Parathyroid adenoma (tissue), 2 donors: Measurements from ENCODE around the gene HSD17B8.

Experiments
- H2AFZ ChIP-seq: fragments of 300-600 bp; sonication (generic); one replicate; pipeline ENCODE4 v1.7.0; 2017; ENCODE audit warnings: antibody characterized with exemption, mild to moderate bottlenecking
- H3K27ac ChIP-seq: fragments of 300-600 bp; sonication (generic); one replicate; pipeline ENCODE4 v1.7.0; 2017
- H3K27me3 ChIP-seq: fragments of 300-600 bp; sonication (generic); one replicate; pipeline ENCODE4 v1.7.0; 2017; ENCODE audit warnings: low read length; ENCODE audit not compliant: control insufficient read depth, insufficient read depth
- H3K36me3 ChIP-seq: fragments of 300-600 bp; sonication (generic); one replicate; pipeline ENCODE4 v1.7.0; 2017; ENCODE audit warnings: low read length; ENCODE audit not compliant: control insufficient read depth, insufficient read depth
- H3K4me1 ChIP-seq: fragments of 300-600 bp; sonication (generic); one replicate; pipeline ENCODE4 v1.7.0; 2017; ENCODE audit warnings: control low read depth
- H3K4me2 ChIP-seq: fragments of 300-600 bp; sonication (generic); one replicate; pipeline ENCODE4 v1.7.0; 2017; ENCODE audit warnings: low read length
- H3K4me3 ChIP-seq: fragments of 300-600 bp; sonication (generic); one replicate; pipeline ENCODE4 v1.7.0; 2017; ENCODE audit warnings: low read depth, low read length
- H3K79me2 ChIP-seq: fragments of 300-600 bp; sonication (generic); one replicate; pipeline ENCODE4 v1.7.0; 2017; ENCODE audit warnings: control low read depth
- H3K9ac ChIP-seq: fragments of 300-600 bp; sonication (generic); one replicate; pipeline ENCODE4 v1.7.0; 2017; ENCODE audit warnings: mild to moderate bottlenecking
- H3K9me3 ChIP-seq: fragments of 300-600 bp; sonication (generic); one replicate; pipeline ENCODE4 v1.7.0; 2017; ENCODE audit warnings: low read length; ENCODE audit not compliant: control insufficient read depth
- TF ChIP-seq, protein P1 (sequence below): fragments of 300-600 bp; sonication (generic); IDR thresholded peaks from one replicate; pipeline ENCODE4 v1.7.0; 2017; ENCODE audit warnings: antibody characterized with exemption, mild to moderate bottlenecking
- donor health status: primary hyperparathyroidism.

HSD17B8 gene

DNA sequence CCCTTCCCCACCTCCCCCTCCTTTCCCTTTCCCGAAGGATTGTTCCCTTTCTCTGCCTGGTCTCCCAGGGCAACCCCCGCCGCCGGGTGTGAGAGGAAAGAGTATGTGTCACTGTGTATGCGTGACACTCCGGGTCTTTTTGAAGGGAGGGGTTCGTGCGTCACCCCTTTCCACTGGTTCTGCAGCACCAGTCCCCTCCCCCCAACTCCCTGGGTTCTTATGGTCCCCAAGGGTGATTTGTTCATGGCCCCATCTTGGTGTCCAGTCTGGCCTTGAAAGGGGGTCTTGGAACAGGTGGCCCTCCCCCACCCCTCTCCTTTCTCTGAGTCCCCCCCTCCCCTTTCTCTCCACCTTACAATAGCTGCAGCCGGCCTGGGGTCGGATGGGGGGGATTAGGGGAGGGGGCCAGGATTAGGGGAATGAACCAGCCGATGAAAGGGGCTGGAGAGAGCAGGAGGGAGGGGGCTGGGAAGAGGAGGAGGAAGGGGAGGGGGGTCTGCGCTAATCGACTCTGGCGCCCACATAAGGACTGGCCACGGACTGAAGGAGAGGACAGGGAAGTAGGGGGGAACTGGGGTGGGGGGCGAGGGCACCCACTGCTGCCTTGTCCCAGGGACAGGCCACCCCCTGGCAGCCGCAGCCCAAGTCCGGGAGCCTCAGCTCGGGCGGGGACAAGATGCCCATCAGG is 2.6 kb downstream of the HSD17B8 start:
- H3K36me3 ChIP-seq: no peaks in the 10 kb centered on the region
- H3K27ac ChIP-seq: no peak overlapping the region
- peak overlapping the region; percentile 87 for H3K4me2 ChIP-seq
- no peaks in the 10 kb centered on the region for H3K9me3 ChIP-seq
- peaks cover 16% of the 10 kb centered on the region for H3K79me2 ChIP-seq
- peak overlapping the region; percentile 87 for H3K4me3 ChIP-seq
- H3K4me1 ChIP-seq: peaks cover 19% of the 10 kb centered on the region
- H2AFZ ChIP-seq: no peak overlapping the region
- H3K9ac ChIP-seq: no peak overlapping the region
- TF ChIP-seq, protein P1, sequence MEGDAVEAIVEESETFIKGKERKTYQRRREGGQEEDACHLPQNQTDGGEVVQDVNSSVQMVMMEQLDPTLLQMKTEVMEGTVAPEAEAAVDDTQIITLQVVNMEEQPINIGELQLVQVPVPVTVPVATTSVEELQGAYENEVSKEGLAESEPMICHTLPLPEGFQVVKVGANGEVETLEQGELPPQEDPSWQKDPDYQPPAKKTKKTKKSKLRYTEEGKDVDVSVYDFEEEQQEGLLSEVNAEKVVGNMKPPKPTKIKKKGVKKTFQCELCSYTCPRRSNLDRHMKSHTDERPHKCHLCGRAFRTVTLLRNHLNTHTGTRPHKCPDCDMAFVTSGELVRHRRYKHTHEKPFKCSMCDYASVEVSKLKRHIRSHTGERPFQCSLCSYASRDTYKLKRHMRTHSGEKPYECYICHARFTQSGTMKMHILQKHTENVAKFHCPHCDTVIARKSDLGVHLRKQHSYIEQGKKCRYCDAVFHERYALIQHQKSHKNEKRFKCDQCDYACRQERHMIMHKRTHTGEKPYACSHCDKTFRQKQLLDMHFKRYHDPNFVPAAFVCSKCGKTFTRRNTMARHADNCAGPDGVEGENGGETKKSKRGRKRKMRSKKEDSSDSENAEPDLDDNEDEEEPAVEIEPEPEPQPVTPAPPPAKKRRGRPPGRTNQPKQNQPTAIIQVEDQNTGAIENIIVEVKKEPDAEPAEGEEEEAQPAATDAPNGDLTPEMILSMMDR: no peak
- H3K27me3 ChIP-seq: no peaks in the 10 kb centered on the region

DNA sequence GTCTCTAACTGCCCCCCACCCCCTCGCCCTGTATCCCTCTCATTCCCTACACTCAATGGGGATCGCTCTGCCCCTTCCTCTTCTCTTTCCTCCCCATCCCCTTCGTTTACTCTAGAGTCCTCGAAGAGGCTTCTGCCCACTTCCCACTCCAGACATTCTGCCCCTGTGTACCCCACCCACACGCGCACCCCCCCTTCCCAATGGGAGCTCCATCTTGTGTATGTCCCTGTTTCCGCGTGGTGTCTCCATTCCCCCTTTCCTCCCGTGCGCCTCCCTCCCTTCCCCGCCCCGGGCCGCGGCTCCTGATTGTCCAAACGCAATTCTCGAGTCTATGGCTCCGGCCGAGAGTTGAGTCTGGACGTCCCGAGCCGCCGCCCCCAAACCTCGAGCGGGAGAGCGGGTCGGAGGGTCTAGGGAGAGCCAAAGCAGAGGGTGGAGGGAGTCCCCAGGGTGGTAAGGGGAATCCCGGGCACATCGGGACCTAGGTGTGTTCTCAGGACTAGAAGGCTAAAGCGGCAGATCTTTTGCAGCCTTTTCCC is 3.2 kb downstream of the HSD17B8 start:
- peaks cover 14% of the 10 kb centered on the region for H3K4me1 ChIP-seq
- H2AFZ ChIP-seq: peak overlapping the region; percentile 91
- TF ChIP-seq, protein P1: no peak
- peak overlapping the region; percentile 87 for H3K4me2 ChIP-seq
- H3K9me3 ChIP-seq: no peaks in the 10 kb centered on the region
- H3K79me2 ChIP-seq: peaks cover 10% of the 10 kb centered on the region
- H3K9ac ChIP-seq: peak overlapping the region; percentile 33
- H3K4me3 ChIP-seq: peak overlapping the region; percentile 87
- no peaks in the 10 kb centered on the region for H3K27me3 ChIP-seq
- H3K27ac ChIP-seq: peak overlapping the region; percentile 83
- no peaks in the 10 kb centered on the region for H3K36me3 ChIP-seq

DNA sequence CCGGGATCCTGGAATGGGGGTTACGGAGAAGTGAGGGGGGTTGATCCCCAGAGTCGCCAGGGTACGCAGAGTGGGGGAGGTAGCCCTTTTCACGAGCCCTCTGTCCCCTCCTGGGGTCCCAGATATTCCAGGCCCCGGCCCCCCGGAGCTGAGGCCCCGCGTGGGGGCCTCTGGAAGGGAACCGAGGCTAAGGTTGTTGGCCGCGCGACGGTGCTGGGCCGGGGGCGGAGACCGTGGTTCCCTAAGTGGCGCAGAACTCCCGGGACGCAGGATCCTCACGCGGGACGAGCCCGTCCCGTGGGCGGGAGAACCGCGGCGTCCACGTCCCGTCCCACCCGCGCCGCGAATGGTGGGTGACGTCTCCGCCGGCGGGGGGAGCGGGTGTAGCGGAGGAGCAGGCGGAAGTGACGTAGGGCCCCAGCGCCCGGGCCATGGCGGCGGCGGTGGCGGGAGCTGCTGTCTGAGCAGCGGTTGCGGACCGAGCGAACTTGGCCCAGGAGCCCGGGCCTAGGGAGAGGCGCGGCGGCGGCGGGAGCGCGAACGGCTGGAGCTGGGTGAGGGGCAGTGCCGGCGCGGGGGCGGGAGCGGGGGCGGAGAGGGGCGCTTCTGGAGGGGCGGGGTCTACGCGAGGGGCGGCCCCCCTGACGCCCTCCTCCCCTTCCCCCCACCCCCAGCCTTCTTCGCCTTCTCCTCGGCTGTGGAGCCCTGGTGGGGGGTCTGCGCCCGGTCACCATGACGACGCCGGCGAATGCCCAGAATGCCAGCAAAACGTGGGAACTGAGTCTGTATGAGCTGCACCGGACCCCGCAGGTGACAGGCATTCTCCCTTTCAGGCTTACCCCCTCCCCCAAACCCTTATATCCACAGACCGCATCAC is 3.9 kb downstream of the HSD17B8 start, which contains the start of gene RING1:
Gene RING1, plus strand, starts transcription at position 410 of the 877 bp plus-strand sequence. Its CDS starts 323 bp downstream, at position 733.
- Histone ChIP-seq H3K79me2 (peaks cover 3% of the 10 kb centered on the region), H2AFZ (peak within 1 kb of the TSS; percentile 91), H3K4me2 (peak within 1 kb of the TSS; percentile 87), H3K9me3 (no peaks in the 10 kb centered on the region), H3K4me1 (peaks cover 17% of the 10 kb centered on the region), H3K4me3 (peak within 1 kb of the TSS; percentile 87), H3K27me3 (no peaks in the 10 kb centered on the region), H3K27ac (peak within 1 kb of the TSS; percentile 83), H3K36me3 (no peaks in the 10 kb centered on the region), H3K9ac (peak within 1 kb of the TSS; percentile 33)
- TF ChIP-seq, protein P1: no peak

DNA sequence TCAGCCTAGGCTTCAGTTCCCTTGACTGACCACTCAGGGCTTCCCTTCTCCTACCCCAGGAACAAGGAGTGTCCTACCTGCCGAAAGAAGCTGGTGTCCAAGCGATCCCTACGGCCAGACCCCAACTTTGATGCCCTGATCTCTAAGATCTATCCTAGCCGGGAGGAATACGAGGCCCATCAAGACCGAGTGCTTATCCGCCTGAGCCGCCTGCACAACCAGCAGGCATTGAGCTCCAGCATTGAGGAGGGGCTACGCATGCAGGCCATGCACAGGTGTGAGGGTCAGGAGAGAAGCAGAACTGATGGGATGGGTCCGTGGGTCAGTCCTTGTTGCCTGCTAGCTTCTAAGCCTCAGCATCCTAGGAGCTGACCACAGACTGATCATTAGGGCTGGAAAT is 5.4 kb downstream of the HSD17B8 start:
- TF ChIP-seq, protein P1: no peak
- H3K27ac ChIP-seq: no peak overlapping the region

More for the DNA sequence above, 5.4 kb downstream of the HSD17B8 start:
- Histone ChIP-seq H3K9me3 (no peaks in the 10 kb centered on the region), H3K27me3 (no peaks in the 10 kb centered on the region), H3K79me2 (no peaks in the 10 kb centered on the region), H2AFZ (no peak overlapping the region), H3K4me2 (no peak overlapping the region), H3K9ac (no peak overlapping the region), H3K4me1 (peaks cover 19% of the 10 kb centered on the region), H3K36me3 (no peaks in the 10 kb centered on the region), H3K4me3 (no peak overlapping the region)
